ENCODE data around the gene ERC1. TPM values are rescaled to one million over a fixed set of nuclear protein-coding genes. Genes with fewer than 3 reads are reported as not detected.

Gene ERC1
- total RNA-seq, 1 experiment from 2014 or later, result 40.4 TPM

- intact Hi-C loops (cut with micrococcal nuclease; ENCODE audit: unreplicated experiment), result no loop called here
- Histone ChIP-seq H3K27me3 (ENCODE audit: control insufficient read depth, insufficient read depth, low read length) (no peaks in the 10 kb centered on the region), H3K9me3 (ENCODE audit: control insufficient read depth, insufficient read depth, low read depth, low read length) (no peaks in the 10 kb centered on the region), H3K4me1 (ENCODE audit: control insufficient read depth, insufficient read depth, low read length) (no peaks in the 10 kb centered on the region; the same call in 1 of the 2 replicates), H3K27ac (ENCODE audit: low read length) (no peak overlapping the region), H3K4me3 (ENCODE audit: low read depth in 2 of 2, low read length in 2 of 2) (no peak overlapping the region), H3K36me3 (ENCODE audit: control insufficient read depth, insufficient read depth, low read length) (no peaks in the 10 kb centered on the region)
- ATAC-seq (no peak), DNase-seq (ENCODE audit: low read depth, low spot score) (no peak)
- in situ Hi-C loops (cut with HindIII; ENCODE audit: low pct_unique_long_range_greater_than_20kb, low sequenced_read_pairs), result no loop called here
- ChIA-PET POLR2A (no interaction called here), CTCF (no interaction called here)
- TF ChIP-seq, protein P1, sequence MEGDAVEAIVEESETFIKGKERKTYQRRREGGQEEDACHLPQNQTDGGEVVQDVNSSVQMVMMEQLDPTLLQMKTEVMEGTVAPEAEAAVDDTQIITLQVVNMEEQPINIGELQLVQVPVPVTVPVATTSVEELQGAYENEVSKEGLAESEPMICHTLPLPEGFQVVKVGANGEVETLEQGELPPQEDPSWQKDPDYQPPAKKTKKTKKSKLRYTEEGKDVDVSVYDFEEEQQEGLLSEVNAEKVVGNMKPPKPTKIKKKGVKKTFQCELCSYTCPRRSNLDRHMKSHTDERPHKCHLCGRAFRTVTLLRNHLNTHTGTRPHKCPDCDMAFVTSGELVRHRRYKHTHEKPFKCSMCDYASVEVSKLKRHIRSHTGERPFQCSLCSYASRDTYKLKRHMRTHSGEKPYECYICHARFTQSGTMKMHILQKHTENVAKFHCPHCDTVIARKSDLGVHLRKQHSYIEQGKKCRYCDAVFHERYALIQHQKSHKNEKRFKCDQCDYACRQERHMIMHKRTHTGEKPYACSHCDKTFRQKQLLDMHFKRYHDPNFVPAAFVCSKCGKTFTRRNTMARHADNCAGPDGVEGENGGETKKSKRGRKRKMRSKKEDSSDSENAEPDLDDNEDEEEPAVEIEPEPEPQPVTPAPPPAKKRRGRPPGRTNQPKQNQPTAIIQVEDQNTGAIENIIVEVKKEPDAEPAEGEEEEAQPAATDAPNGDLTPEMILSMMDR (IDR thresholded peaks at IDR 0.05), result no peak
- BruUV-seq (replicated peaks), result no TSS peak
Observed at GRCh38 chr12:1302201-1302870, 311.3 kb downstream of the ERC1 start.

DNA sequence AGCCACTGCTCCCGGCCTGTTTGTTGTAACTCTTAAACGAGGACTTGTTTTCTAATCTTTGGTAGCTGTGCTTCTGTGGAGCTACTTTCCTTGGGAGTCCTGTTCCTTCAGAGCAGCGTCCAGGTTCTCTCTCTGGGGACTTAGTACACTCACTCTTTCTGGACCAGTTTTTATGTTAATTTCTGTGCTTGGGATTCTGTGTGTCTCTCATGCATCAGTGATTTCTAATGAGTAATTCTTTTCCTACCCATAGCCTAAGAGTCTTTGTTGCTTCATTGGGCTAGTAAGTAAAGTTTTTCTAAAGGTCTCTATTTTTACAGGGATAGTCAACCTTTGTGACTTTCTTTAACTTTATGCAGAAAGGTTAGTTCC, 314.0 kb downstream of the ERC1 start:
- TF ChIP-seq POLR2AphosphoS5 (IDR thresholded peaks at IDR 0.05; ENCODE audit: low read depth, low read length), result no peak
- TF ChIP-seq SIN3A (IDR thresholded peaks at IDR 0.05; ENCODE audit: borderline replicate concordance, insufficient read depth, low read depth, low read length), result no peak
- TF ChIP-seq, protein P1 (IDR thresholded peaks at IDR 0.05), result no peak
- no peak for TF ChIP-seq REST (IDR thresholded peaks at IDR 0.05; ENCODE audit: insufficient read depth in 1 of 2, low read depth in 2 of 2, low read length in 1 of 2)
- TF ChIP-seq TCF7L2 (IDR thresholded peaks at IDR 0.05; ENCODE audit: low read depth, low read length), result no peak
- DNase-seq (ENCODE audit: low read depth, low spot score) (no peak), ATAC-seq (no peak)
- no peak overlapping the region for H3K4me3 ChIP-seq (ENCODE audit: low read depth in 2 of 2, low read length in 2 of 2)
- no TSS peak for BruUV-seq (replicated peaks)
- intact Hi-C loops (cut with micrococcal nuclease; ENCODE audit: unreplicated experiment) (no loop called here), in situ Hi-C loops (cut with HindIII; ENCODE audit: low pct_unique_long_range_greater_than_20kb, low sequenced_read_pairs) (no loop called here)
- H3K4me1 ChIP-seq (ENCODE audit: control insufficient read depth, insufficient read depth, low read length), result no peaks in the 10 kb centered on the region; the same call in 1 of the 2 replicates
- H3K27me3 ChIP-seq (ENCODE audit: control insufficient read depth, insufficient read depth, low read length), result no peaks in the 10 kb centered on the region
- no peak overlapping the region for H3K27ac ChIP-seq (ENCODE audit: low read length)
- ChIA-PET CTCF (interaction anchor here (0.6 kb wide), 1 partner anchor 297 kb away, joined by 4 read pairs; no protein-coding TSS in a partner anchor), POLR2A (no interaction called here)
- H3K9me3 ChIP-seq (ENCODE audit: control insufficient read depth, insufficient read depth, low read depth, low read length), result no peaks in the 10 kb centered on the region
- H3K36me3 ChIP-seq (ENCODE audit: control insufficient read depth, insufficient read depth, low read length), result no peaks in the 10 kb centered on the region
